ENCODE measurements around the gene CCDC88A. TPM values are rescaled to one million over a fixed set of nuclear protein-coding genes. Genes with fewer than 3 reads are reported as not detected.
"Not testable (repeated sequence)": the region's sequence is repeated elsewhere in the genome, so short reads cannot be mapped to it uniquely, and the experiment has no call there.

The CCDC88A gene
- total RNA-seq, 2 donors from 2014 or later = 21.5 to 26.4 TPM

DNA sequence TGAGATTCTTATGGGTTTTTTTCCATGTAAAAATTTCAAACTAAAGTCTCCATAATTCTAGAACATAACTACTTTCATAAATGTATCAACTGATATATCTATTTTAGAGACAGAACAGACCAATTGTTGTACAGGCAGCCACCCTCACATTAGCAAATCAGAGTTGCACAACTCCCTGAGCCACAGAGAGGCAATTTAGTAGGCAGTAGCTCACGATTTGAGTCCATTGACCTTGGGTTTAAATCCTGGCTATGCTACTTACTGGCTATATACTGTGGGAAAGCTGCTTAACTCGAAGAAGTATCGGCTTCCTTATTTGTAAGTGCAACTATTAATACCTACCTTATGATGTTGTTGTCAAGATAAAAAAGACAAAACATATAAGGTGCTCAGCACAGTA lies 166.8 kb downstream of the CCDC88A start:
- Histone ChIP-seq H3K9me3 (no peaks in the 10 kb centered on the region), H3K27ac (no peak overlapping the region), H3K27me3 (no peaks in the 10 kb centered on the region), H3K4me3 (no peak overlapping the region), H3K4me1 (no peaks in the 10 kb centered on the region), H3K36me3 (peaks cover 46% of the 10 kb centered on the region)
- DNase-seq (ENCODE audit: low spot score) = no peak
- no peak for TF ChIP-seq CTCF (IDR thresholded peaks at IDR 0.05)

- Histone ChIP-seq H3K27me3 (no peaks in the 10 kb centered on the region), H3K4me3 (no peak overlapping the region), H3K27ac (no peak overlapping the region), H3K9me3 (no peaks in the 10 kb centered on the region), H3K4me1 (no peaks in the 10 kb centered on the region), H3K36me3 (peaks cover 73% of the 10 kb centered on the region)
- no peak for TF ChIP-seq CTCF (IDR thresholded peaks at IDR 0.05)
- no peak for DNase-seq (ENCODE audit: low spot score)
These were observed 172.6 kb downstream of the CCDC88A start for GRCh38 chr2:55247025-55247424.

- H3K36me3 ChIP-seq = peaks cover 70% of the 10 kb centered on the region
- DNase-seq (ENCODE audit: low spot score) = no peak
- H3K9me3 ChIP-seq = no peaks in the 10 kb centered on the region
- no peak for TF ChIP-seq CTCF (IDR thresholded peaks at IDR 0.05)
- H3K4me3 ChIP-seq = no peak overlapping the region
- H3K27ac ChIP-seq = no peak overlapping the region
- H3K27me3 ChIP-seq = no peaks in the 10 kb centered on the region
- H3K4me1 ChIP-seq = no peaks in the 10 kb centered on the region
These were observed 174.2 kb downstream of the CCDC88A start for GRCh38 chr2:55245411-55245810.

GRCh38 chr2:55242617-55243016 lies 177.0 kb downstream of the CCDC88A start:
- DNase-seq (ENCODE audit: low spot score) = no peak
- Histone ChIP-seq H3K27me3 (no peaks in the 10 kb centered on the region), H3K36me3 (peaks cover 66% of the 10 kb centered on the region), H3K9me3 (no peaks in the 10 kb centered on the region), H3K4me3 (no peak overlapping the region), H3K4me1 (no peaks in the 10 kb centered on the region), H3K27ac (no peak overlapping the region)
- TF ChIP-seq CTCF (IDR thresholded peaks at IDR 0.05) = no peak

DNA sequence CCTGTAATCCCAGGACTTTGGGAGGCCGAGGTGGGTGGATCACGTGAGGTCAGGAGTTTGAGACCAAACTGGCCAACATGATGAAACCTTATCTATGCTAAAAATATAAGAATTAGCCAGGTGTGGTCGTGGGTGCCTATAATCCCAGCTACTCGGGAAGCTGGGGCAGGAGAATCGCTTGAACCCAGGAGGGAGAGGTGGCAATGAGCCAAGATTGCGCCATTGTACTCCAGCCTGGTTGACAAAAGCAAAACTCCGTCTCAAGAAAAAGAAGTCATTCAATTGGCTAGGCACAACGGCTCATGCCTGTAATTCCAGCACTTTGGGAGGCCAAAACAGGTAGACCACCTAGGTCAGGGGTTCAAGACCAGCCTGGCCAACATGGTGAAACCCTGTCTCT lies 178.1 kb downstream of the CCDC88A start:
- not testable (repeated sequence) for H3K27ac ChIP-seq; H3K4me1 ChIP-seq; H3K27me3 ChIP-seq; H3K4me3 ChIP-seq; DNase-seq (ENCODE audit: low spot score); H3K9me3 ChIP-seq
- peaks cover 63% of the 10 kb centered on the region for H3K36me3 ChIP-seq

GRCh38 chr2:55239656-55240222 lies 179.9 kb downstream of the CCDC88A start:
- Histone ChIP-seq H3K27ac (no peak overlapping the region), H3K27me3 (no peaks in the 10 kb centered on the region), H3K9me3 (no peaks in the 10 kb centered on the region), H3K4me1 (peaks cover 0 to 5% of the 10 kb centered on the region in 2 donors), H3K4me3 (no peak overlapping the region), H3K36me3 (peaks cover 63% of the 10 kb centered on the region)
- TF ChIP-seq CTCF (IDR thresholded peaks at IDR 0.05) = no peak
- DNase-seq (ENCODE audit: low spot score) = no peak

Other genes starting within 250 kb of the CCDC88A start
- gene CLHC1, start 187.6 kb downstream of the CCDC88A start, total RNA-seq = 1 to 10 TPM; 4.6 to 9.5 TPM
- 1,000 to 10,000 TPM in 1 of 2 donors, 100 to 1,000 TPM in 1; 613 to 1,505 TPM for gene RPS27A, start 187.2 kb downstream of the CCDC88A start, total RNA-seq
- gene MTIF2, start 150.6 kb downstream of the CCDC88A start, total RNA-seq = 10 to 100 TPM; 25.1 to 29.8 TPM
- 10 to 100 TPM; 14.6 to 15.1 TPM for gene CFAP36, start 99.9 kb upstream of the CCDC88A start, total RNA-seq
- 10 to 100 TPM; 22.8 to 23.4 TPM for gene PPP4R3B, start 197.8 kb upstream of the CCDC88A start, total RNA-seq

Measured in right atrium auricular region (tissue), 2 donors.